Naive thymus-derived CD4-positive, alpha-beta T cell (primary cell): ENCODE results near the gene TBC1D22B. TPM values are rescaled to one million over a fixed set of nuclear protein-coding genes. Genes with fewer than 3 reads are reported as not detected.

Source experiments
- polyA plus RNA-seq, 2 donors: library from polyadenylated mRNA; unstranded; fragments of 300-500 nt; fragmentation: Illumina TruSeq; gene quantifications; one replicate each; pipeline ENCODE4 v1.2.3, GENCODE V29; 2021
- total RNA-seq, 6 experiments: library from RNA in 5 of 6; stranded (reverse) in 5 of 6; gene quantifications; 1 replicate in 5 of 6; 2 replicates in 1 of 6; pipeline ENCODE4 v1.2.3 and lab custom pipeline; 2021 to 2026

Gene TBC1D22B
- total and polyA plus RNA-seq, 7 experiments from 2014 or later = 7.7 to 23.5 (median 9.5) TPM

Other genes starting within 250 kb of the TBC1D22B start
- 100 to 1,000 TPM; 100 to 550 (median 172) TPM for gene PIM1, start 87.6 kb upstream of the TBC1D22B start, total RNA-seq
- gene PIM1, start 87.6 kb upstream of the TBC1D22B start, polyA plus RNA-seq = 100 to 1,000 TPM; 249 to 304 TPM
- 1 to 10 TPM in 2 of 5 experiments, under 1 TPM in 1, not detected in 2; 0.78 to 2.8 (median 1.6) TPM for gene TMEM217, start 372 bp downstream of the TBC1D22B start, total RNA-seq
- under 1 TPM; 0.28 to 0.34 TPM for gene TMEM217, start 372 bp downstream of the TBC1D22B start, polyA plus RNA-seq
- gene RNF8, start 96.2 kb downstream of the TBC1D22B start, total RNA-seq = 10 to 100 TPM in 3 of 5 experiments, 1 to 10 TPM in 2; 7.1 to 26.0 (median 15.8) TPM
- 10 to 100 TPM; 12.6 to 16.8 TPM for gene RNF8, start 96.2 kb downstream of the TBC1D22B start, polyA plus RNA-seq
- gene CMTR1, start 175.4 kb downstream of the TBC1D22B start, total RNA-seq = 10 to 100 TPM; 70.0 to 89.4 (median 71.8) TPM
- 10 to 100 TPM; 21.1 to 34.2 TPM for gene CMTR1, start 175.4 kb downstream of the TBC1D22B start, polyA plus RNA-seq
- 10 to 100 TPM; 13.8 to 55.1 (median 18.0) TPM for gene CCDC167, start 242.1 kb downstream of the TBC1D22B start, total RNA-seq
- gene CCDC167, start 242.1 kb downstream of the TBC1D22B start, polyA plus RNA-seq = 10 to 100 TPM; 94.0 to 95.5 TPM